HG03159 (cell line): ENCODE results near the gene TMEM140.
"Not testable (repeated sequence)": the region's sequence is repeated elsewhere in the genome, so short reads cannot be mapped to it uniquely, and the experiment has no call there.

Source experiments
- ATAC-seq: cut with Tn5 transposase; IDR thresholded peaks from one replicate; pipeline ENCODE4 v1.9.1; 2021; ENCODE audit warnings: mild to moderate bottlenecking, moderate library complexity; ENCODE audit not compliant: unreplicated experiment

TMEM140 gene

DNA sequence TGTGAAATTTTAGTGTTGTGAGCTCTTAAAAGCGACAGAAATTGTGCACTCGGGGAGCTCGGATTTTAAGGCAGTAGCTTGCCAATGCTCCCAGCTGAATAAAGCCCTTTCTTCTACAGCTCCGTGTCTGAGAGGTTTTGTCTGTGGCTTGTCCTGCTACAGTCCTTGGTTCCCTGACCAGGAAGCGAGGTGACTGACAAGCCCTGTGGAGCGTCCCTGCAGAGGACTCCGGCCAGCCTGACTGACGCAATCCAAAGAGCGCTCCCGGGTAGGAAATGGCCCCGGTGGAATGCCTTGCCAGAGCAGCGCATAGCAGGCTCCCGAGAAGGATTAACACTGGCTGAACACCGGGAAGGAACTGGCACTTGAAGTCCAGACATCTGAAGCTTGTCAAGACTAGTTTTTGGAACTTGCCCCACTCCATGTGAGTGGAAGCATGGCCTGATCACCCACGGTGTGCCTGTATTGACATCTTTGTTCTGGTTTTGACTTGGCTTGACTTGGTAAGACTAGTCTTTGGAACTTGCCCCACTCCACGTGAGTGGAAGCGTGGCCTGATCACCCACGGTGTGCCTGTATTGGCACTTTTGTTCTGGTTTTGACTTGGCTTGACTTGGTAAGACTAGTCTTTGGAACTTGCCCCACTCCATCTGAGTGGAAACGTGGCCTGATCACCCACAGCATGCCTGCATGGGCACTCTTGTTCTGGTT is 23.9 kb downstream of the TMEM140 start:
- ATAC-seq = not testable (repeated sequence)

DNA sequence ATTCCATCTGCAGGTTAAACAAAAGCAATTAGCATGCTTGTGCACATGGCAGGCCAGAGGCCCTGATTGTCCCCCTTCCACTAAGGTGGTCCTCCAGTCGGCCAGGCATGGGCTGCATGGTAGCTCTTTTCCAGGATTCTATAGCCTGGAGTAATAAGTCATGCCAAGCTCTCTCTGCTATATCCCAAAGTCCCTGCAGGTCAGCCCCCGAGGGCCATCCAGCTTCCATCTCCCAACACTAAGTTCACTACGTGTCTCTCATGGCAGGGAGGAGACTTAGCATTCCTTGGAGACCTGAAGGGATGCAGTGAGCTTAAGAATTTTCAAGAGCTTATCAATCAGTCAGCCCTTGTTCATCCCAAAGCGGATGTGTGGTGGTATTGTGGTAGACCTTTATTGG is 26.0 kb downstream of the TMEM140 start:
- not testable (repeated sequence) for ATAC-seq

DNA sequence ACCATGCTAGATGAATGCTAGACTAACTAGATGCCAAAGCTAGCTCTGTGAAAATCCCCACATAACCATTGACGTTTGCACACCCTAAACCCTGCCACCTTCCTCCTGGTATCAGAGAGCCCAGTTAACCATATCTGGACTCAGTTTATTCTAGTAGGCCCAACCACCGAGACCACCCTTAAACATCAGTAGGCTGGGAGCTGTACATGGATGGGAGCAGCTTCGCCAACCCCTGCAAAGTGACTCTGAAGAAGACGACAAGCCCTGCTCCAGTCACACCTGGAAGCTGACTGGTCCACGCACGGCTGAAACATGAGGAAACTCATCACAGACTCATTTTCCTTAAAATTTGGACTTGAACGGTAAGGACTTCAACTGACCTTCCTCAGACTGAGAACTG is 27.1 kb downstream of the TMEM140 start:
- no peak for ATAC-seq

DNA sequence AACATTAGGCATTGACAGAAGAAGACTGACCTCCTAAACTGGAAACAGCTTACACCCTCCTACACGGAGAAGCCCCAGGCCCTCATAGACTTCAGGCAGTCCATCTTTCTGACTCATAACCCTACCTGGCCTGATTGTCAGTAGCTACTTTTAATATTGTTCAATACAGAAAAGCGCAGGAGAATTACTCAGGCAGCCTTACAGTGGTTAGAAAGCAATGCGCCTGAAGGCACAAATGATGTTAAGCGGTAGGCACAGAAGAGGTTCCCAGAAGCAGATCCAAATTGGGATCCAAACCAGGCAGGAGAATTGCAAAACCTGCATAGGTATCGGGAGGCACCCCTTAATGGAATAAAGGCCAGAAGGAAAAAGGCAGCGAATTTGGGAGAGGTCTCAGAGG is 28.1 kb downstream of the TMEM140 start:
- no peak for ATAC-seq

DNA sequence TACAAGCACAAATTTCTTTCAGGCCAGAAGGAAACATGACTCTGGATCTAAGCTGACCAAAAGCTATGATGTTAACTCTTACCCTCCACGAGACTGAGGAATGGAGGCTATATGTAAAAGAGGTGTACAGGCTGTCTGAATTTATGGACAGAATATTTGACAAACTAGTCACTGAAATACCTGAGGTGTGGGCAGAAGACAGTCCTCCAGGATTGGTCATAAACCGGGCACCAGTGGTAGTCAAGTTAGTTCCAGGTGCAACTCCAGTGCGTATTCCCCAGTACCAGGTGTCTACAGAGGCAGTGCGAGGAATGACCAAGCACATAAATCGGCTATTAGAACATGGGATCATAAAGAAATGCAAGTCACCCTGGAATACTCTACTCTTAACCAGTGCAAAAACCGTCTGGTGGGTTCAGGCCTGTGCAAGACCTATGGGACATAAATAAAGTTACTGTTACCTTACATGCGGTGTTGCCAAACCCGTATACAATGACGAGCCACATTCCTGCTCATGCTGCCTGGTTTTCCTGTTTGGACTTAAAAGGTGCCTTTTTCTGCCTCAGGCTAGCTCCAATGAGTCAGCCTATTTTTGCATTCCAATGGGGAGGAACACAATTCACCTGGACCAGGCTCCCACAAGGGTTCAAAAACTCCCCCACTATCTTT is 29.3 kb downstream of the TMEM140 start:
- no peak for ATAC-seq

DNA sequence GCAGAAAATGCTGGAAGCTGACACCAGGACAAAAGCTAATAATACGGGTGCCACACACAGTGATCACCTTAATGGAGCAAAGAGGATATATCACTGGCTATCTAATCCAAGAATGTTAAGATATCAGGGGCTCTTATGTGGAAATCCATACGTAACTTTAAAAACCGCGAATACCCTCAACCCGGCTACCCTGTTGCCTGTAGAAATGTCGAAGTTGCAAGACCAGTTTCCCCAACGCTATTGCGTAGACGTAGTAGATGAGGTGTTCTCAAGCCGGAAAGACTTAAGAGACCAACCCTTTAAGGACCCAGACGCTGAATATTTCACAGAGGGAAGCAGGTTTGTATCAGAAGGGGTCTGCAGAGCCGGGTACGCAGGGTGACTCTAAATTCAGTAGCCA is 30.5 kb downstream of the TMEM140 start:
- ATAC-seq = no peak

DNA sequence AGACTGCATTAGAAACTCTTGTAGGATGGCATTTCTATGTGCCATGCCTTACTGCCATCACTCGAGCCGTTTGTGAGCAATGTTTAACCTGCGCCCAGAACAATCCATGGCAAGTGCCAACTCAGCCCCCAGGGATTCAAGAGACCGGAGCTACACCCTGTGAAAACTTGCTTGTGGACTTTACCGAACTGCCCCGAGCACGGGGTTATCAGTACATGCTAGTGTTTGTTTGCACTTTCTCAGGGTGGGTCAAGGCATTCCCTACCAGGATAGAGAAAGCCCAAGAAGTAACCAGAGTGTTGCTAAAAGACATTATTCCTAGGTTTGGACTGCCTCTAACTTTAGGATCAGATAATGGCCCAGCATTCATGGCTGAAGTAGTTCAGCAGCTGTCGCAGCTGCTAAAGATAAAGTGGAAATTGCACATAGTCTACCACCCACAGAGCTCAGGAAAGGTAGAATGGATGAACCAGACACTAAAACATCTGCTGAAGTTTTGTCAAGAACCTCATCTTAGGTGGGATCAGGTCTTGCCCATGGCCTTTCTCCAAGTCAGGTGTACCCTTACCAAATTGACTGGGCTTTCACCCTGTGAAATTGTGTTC is 31.6 kb downstream of the TMEM140 start:
- ATAC-seq = no peak

DNA sequence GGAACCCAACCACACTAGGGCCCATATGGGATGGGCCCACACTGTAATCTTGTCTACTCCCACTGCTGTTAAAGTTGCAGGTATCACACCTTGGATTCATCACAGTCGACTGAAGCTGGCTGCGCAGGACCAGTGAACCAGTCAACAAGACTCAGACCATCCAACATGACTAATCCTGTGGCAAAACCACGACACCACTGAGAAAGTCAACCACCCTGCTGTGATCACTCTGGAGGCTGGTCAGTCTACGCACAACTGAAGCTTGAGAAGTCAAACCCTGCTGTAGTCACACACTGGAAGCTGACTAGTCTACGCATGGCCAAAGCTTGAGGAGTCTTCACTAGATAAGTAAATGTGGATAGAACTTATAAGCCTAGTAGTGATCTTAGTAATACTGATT is 32.2 kb downstream of the TMEM140 start:
- ATAC-seq = no peak

DNA sequence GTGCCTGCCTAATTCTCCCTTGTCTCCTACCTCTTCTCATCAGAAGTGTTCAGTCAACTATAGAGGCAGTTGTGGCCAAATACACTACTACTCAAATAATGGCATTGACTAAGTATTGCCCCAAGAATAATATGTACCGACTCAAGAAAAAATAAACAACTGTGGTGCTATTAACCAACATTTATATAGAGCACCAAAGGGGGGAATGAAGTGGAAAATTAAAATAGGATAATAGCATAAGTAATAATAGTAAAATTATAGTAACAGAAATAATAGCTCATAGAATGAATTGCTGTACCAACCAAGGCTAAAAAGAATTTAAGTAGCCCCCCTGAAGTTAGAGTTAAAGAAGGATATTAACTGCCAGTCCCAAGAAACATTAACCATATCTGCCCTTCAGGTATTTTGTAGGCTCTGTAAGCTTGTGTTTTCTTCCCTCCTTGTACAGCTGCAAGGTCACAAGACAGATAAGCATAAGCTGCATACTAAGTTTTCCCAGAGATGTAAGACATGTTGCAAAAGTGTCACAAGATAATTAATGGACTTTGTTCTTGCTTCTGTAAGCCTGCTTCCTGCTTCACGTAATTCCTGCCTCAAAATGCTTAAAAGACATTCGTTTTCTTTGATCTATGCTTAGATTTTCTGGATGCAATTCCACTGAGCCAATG is 33.5 kb downstream of the TMEM140 start:
- no peak for ATAC-seq

DNA sequence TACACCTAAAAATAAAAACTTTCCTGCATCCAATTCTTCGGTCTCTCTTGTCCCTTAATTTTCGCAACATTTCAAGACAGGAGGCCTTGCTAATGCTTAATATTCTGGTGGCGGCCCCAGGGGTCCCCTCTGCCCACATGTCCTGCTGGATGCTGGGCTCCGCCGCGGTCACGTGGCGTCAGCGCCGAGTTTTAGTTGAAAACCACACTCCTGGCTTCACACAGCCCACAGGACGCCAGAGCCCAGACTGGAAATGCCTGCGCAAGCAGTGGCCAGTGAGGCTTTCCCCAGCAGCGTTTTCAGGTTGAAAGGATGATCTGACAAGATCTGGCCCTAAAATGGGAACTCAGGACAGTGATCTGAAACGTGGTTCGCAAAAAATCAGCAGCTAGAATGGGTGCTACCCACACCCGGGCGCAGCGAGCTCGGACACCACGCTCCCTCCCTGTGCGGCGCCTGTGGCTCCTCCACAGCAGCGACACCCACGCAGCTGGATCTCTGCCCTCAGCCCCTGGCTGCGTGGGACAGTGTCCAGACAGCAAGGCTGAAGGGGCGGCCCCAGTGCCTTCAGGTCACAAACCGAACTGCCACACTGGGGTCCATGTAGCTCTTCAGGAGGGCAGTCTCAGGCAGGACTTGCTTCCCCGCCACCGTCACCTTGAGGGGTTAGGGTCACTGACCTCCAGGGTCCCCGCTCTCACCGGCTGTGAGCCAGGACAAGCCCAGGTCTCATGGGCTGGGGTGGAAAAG is 34.2 kb downstream of the TMEM140 start:
- ATAC-seq = no peak

DNA sequence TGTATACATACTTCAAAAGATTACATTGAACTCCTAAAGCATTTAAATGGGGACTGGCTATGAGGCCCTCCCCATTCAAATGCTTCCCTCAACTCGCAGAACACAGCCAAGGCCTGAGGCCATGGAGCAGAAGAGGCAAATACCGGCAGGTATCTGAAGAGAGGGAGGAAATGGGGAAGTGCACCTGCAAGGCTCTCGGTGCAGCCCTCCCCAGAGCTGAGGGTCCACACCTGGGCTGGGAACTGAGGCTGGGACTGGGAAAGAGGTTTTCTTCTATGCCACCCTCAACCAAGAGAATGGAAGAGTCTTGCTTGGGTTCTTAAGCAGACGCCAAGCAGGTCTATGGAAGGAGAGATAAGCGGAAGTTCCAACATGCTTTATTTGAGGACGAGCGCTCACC is 35.6 kb downstream of the TMEM140 start:
- no peak for ATAC-seq

DNA sequence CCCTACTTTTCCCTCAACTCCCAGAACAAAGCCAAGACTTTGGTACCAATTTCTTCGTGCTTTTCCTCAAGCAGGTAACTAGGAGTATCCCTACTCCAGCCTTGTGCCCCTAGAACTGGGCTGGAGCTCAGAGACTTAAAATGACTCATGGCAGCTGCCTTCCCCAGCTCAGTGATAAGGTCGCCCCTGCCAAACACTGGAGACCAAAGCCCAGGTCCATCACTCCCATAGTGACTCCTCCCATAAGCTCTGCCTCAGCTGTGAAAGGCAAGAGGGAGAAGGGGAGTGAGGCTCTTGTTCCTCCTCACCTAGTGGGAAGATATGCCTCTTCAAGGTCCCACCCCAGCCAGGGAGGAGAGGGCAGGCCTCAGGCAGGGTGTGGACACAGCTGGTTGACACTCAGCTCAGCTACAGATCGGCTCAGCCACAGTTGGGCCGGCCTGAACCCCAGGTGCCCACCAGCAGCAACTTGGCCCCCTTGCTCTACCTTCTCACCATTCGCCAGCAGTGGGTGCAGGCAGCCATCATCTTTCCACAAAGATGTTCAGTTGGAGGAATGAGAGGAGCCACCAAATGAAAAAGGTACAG is 36.5 kb downstream of the TMEM140 start:
- ATAC-seq = no peak

DNA sequence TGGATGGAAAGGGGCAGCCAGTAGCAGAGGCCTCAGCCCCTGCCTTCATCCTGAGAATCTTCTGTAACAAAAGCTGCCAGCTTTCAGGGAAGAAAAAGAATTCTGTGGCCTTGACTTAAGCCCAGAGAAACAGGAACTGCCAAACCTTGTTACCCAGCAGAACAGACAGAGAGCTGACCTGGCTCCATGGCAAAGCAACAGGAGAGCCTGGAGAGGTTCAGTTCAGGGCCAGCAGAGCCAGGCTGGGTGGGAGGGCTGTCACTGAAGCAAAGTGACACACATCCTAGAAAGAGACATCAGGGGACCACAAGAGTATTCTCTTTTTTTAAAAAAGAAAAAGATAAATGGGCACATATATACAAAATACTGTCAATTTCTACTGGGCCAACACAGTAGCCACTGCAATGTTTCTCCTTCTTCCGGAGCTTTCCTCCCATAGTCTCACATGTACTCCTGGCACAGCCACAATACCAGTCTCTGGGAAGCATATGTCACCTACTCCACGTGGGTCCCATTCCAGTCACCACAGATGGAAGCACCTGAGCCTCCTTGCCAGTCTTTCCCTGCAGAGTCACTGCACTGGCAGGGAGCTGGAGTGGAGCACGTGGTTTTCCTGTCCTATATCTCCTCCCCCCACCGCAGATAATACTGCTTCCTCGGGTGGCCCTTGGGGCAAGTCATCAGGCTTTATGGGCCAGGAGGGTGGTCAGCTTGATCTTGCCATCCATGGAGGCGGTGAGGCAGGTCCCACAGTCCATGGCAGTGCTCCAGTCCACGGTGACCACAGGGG is 37.8 kb downstream of the TMEM140 start:
- ATAC-seq = no peak

DNA sequence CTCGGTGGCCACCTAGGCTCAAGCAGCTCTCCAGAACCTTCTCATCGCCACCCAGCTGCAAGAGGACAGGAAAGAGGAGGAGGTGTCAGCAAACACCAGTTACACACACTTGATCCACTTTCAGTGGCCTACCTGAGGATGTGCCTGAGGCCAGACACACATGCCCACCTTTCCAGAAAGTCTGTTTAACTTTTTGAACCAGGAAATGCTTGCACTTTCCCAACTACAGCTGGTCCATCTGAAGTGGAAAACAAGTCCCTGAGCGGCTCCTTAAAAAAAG is 38.3 kb downstream of the TMEM140 start:
- ATAC-seq = no peak

DNA sequence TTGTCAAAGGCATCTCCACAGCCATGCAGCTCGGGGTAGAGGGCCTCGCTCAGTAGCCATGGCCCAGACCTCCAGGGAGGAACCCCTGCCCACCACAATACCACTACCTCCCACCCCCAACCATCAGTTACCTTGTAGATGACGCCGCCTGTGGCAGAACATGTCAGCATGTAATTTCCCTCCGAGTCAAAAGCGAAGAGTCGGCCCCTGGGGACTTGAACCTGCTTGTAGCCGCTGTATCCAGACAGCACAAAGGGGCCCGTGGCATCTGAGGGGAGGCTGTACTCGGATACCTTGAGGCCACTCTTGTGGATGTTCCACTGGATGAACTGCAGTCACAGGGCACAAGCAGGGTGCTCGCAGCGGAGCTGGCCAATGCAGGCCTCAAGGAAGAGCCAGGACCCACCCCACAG is 39.0 kb downstream of the TMEM140 start:
- ATAC-seq = peak; percentile 55

DNA sequence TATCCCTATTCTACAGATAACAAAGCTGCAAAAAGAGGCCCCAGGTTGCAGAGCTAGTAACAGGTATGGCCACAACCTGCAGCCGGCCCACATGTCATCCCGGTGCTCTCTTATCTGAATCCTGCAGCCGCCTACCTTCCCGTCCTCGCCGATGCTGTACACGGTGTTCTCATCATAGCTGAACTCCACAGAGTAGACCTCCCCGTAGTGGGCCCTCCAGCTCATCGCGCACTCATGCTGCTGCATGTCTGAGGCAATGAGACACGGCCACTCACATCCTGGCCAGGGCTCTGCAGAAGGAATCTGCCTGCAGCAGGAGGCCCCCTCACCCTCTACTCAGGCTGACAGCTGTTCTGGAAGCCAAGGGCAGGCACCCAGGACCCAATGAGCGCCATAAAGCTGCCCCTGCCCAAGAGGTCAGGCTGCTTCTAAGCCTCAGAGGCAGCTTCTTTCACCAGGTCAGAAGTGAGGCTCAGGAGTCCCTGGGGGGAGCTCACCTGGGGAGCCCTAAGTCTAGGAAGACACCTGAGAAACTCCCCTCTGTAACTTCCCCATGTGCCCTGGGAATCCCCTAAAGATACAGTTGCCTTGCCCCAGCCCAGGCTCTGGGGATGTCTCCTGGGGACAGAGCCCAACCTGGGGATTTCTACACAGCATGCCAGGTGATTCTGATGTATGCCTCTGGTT is 40.6 kb downstream of the TMEM140 start:
- ATAC-seq = peak; percentile 48

DNA sequence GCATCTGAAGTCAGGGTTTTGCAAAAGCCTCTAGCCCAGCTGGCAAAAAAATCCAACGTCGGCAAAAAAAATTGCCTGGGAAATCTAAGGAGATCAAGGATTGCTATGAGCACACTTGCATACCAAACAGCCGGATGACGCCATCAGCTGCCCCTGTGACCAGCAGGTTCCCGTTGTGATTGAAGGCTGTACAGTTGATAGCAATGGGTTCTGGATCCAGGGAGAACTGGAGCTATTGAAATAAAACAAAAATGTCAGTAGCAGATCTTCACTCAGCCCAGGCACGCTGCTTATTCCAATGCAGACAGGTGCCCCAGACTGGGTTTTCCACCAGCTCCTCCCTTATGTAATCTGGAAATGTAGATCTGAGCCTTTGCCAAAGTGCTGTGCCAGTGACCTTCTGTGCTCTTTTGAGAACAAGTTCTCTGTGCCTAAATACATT is 41.4 kb downstream of the TMEM140 start:
- no peak for ATAC-seq

DNA sequence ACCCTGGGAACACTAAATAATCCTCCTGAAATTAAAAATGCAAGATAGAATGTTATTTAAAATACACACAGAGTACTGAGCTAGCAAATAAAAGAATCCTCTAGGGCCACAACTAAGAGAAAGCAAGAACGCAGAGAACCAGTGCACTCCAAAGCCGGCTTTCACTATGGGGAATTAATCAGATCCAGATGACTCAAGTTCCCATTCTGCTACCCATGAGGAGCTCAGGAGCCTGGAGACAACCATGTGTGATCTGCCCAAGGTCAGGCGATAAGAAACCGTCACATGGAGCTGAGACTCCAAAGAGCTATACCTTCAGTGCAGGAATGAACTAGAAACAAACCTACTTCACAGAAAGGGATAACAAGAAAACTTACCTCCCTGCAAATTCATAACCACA is 42.1 kb downstream of the TMEM140 start:
- ATAC-seq = no peak

DNA sequence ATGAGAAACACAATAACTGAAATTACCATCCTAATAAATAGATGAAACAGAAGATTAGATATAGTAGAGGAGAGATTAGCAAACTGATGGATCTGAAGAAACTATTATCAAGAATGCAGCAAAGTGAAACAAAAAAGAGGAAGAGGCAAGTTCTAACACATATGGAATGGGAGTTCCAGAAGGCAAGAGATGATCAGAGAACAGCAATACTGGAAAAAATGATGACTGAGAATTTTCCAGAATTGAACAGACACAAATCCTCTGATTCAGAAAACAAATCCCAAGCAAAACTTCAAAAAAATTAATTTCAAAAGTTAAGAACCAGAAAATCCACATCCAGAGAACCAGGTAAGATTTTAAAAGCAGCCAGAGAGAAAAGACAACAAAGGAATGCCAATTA is 42.8 kb downstream of the TMEM140 start:
- no peak for ATAC-seq
